ENCODE measurements around the gene UMAD1.

- TF ChIP-seq RFX5 (IDR thresholded peaks at IDR 0.05; ENCODE audit: low read length) (no peak), EZH2phosphoT487 (IDR thresholded peaks at IDR 0.05; ENCODE audit: borderline replicate concordance, low read depth) (no peak), GABPA (IDR thresholded peaks at IDR 0.05; ENCODE audit: low read depth) (no peak), SIN3A (IDR thresholded peaks at IDR 0.05; ENCODE audit: borderline replicate concordance, low read depth, low read length) (no peak), CTCF (IDR thresholded peaks at IDR 0.05) (no peak), EP300 (IDR thresholded peaks at IDR 0.05; ENCODE audit: borderline replicate concordance in 1 of 2, low read depth in 1 of 2, low read length in 1 of 2) (no peak), RAD21 (IDR thresholded peaks at IDR 0.05; ENCODE audit: low read length) (no peak), TAF1 (IDR thresholded peaks at IDR 0.05; ENCODE audit: borderline replicate concordance, low read depth, low read length) (no peak), FOXM1 (IDR thresholded peaks at IDR 0.05; ENCODE audit: low read depth) (no peak), ZBTB33 (IDR thresholded peaks at IDR 0.05; ENCODE audit: borderline replicate concordance, low read depth) (no peak)
Observed at GRCh38 chr7:7613210-7613609, 27.3 kb upstream of the UMAD1 start.
